ENCODE measurements around the gene MSANTD1.

Gene MSANTD1

GRCh38 chr4:3247399-3248177, 1.4 kb upstream of the MSANTD1 start:
- H3K36me3 ChIP-seq: peaks cover 18% of the 10 kb centered on the region
- no peaks in the 10 kb centered on the region for H3K9me3 ChIP-seq
- H3K4me1 ChIP-seq (ENCODE audit: control insufficient read depth in 1 of 2, insufficient read depth in 1 of 2, low read depth in 1 of 2, low read length in 1 of 2): no peaks in the 10 kb centered on the region
- no peak overlapping the region for H3K4me3 ChIP-seq (ENCODE audit: low read depth in 1 of 2, low read length in 1 of 2)
- H3K27me3 ChIP-seq: no peaks in the 10 kb centered on the region
- no peak for TF ChIP-seq CTCF (IDR thresholded peaks at IDR 0.05)
- H3K27ac ChIP-seq: no peak overlapping the region

GRCh38 chr4:3248178-3248480, 830 bp upstream of the MSANTD1 start:
- TF ChIP-seq CTCF (IDR thresholded peaks at IDR 0.05): no peak
- peaks cover 14% of the 10 kb centered on the region for H3K36me3 ChIP-seq
- no peaks in the 10 kb centered on the region for H3K9me3 ChIP-seq
- no peak overlapping the region for H3K4me3 ChIP-seq (ENCODE audit: low read depth in 1 of 2, low read length in 1 of 2)
- H3K27me3 ChIP-seq: no peaks in the 10 kb centered on the region
- no peak overlapping the region for H3K27ac ChIP-seq
- no peaks in the 10 kb centered on the region for H3K4me1 ChIP-seq (ENCODE audit: control insufficient read depth in 1 of 2, insufficient read depth in 1 of 2, low read depth in 1 of 2, low read length in 1 of 2)

- Histone ChIP-seq H3K4me1 (ENCODE audit: control insufficient read depth in 1 of 2, insufficient read depth in 1 of 2, low read depth in 1 of 2, low read length in 1 of 2) (no peaks in the 10 kb centered on the region), H3K36me3 (no peaks in the 10 kb centered on the region)
- TF ChIP-seq CTCF (IDR thresholded peaks at IDR 0.05): no peak
Observed at GRCh38 chr4:3249711-3250437, 915 bp downstream of the MSANTD1 start.

GRCh38 chr4:3250438-3250955, 1.5 kb downstream of the MSANTD1 start:
- H3K4me3 ChIP-seq (ENCODE audit: low read depth in 1 of 2, low read length in 1 of 2): no peak overlapping the region

More at GRCh38 chr4:3249711-3250437, 915 bp downstream of the MSANTD1 start:
- H3K27ac ChIP-seq: no peak overlapping the region
- no peaks in the 10 kb centered on the region for H3K27me3 ChIP-seq
- H3K4me3 ChIP-seq (ENCODE audit: low read depth in 1 of 2, low read length in 1 of 2): no peak overlapping the region
- no peaks in the 10 kb centered on the region for H3K9me3 ChIP-seq

More at GRCh38 chr4:3250438-3250955, 1.5 kb downstream of the MSANTD1 start:
- Histone ChIP-seq H3K4me1 (ENCODE audit: control insufficient read depth in 1 of 2, insufficient read depth in 1 of 2, low read depth in 1 of 2, low read length in 1 of 2) (no peaks in the 10 kb centered on the region), H3K9me3 (no peaks in the 10 kb centered on the region), H3K27ac (no peak overlapping the region), H3K36me3 (no peaks in the 10 kb centered on the region), H3K27me3 (no peaks in the 10 kb centered on the region)
- no peak for TF ChIP-seq CTCF (IDR thresholded peaks at IDR 0.05)

All from neutrophil (primary cell).